CD14-positive monocyte (primary cell): ENCODE data around the gene APIP. TPM values are rescaled to one million over a fixed set of nuclear protein-coding genes. Genes with fewer than 3 reads are reported as not detected.

Source experiments
- DNase-seq, 3 donors: peaks; one replicate each; pipeline ENCODE4 v3.0.0-alpha.2; 2011 to 2022
- H2AFZ ChIP-seq: 2 replicates; pipeline ENCODE4 v1.6.0; 2012; ENCODE audit warnings: mild to moderate bottlenecking, low read depth, low read length, inconsistent platforms; ENCODE audit not compliant: insufficient read depth, poor library complexity, severe bottlenecking
- H3K27ac ChIP-seq, 2 donors: 1 replicate in 1 of 2; 2 replicates in 1 of 2; pipeline ENCODE4 v1.5.1; 2012 to 2013; ENCODE audit warnings: low read length in 2 of 2, control low read depth in 1 of 2, inconsistent platforms in 1 of 2, low read depth in 1 of 2, mild to moderate bottlenecking in 1 of 2
- H3K27me3 ChIP-seq, 2 donors: one replicate each; pipeline versions ENCODE4 v1.6.0 to v1.6.1; 2011 to 2013; ENCODE audit warnings: low read length in 2 of 2; ENCODE audit not compliant: control insufficient read depth in 2 of 2, insufficient read depth in 2 of 2
- H3K36me3 ChIP-seq, 2 donors: replicated peaks in 1 of 2; 1 replicate in 1 of 2; 2 replicates in 1 of 2; pipeline versions ENCODE4 v1.5.1 to v1.6.1; 2012 to 2013; ENCODE audit warnings: low read length in 2 of 2, control low read depth in 1 of 2, inconsistent platforms in 1 of 2, mild to moderate bottlenecking in 1 of 2; ENCODE audit not compliant: insufficient read depth in 2 of 2, control insufficient read depth in 1 of 2
- H3K4me1 ChIP-seq, 2 donors: 1 replicate in 1 of 2; 2 replicates in 1 of 2; pipeline versions ENCODE4 v1.5.1 to v1.6.1; 2012 to 2013; ENCODE audit warnings: low read length in 2 of 2, control low read depth in 1 of 2, inconsistent platforms in 1 of 2, mild to moderate bottlenecking in 1 of 2, moderate library complexity in 1 of 2; ENCODE audit not compliant: insufficient read depth in 2 of 2, control insufficient read depth in 1 of 2
- H3K4me2 ChIP-seq: replicated peaks from 2 replicates; pipeline ENCODE3; 2012; ENCODE audit warnings: low read length, moderate library complexity, mild to moderate bottlenecking; ENCODE audit not compliant: poor library complexity, severe bottlenecking; ENCODE audit errors: extremely low read depth
- H3K4me3 ChIP-seq, 3 experiments: fragments of 200-600 bp in 1 of 3; sonication (generic) in 1 of 3; replicated peaks in 1 of 3; 1 replicate in 2 of 3; 2 replicates in 1 of 3; pipeline ENCODE4 v1.5.1; 2011 to 2013; ENCODE audit warnings: low read length in 3 of 3, mild to moderate bottlenecking in 3 of 3, control low read depth in 2 of 3, low read depth in 2 of 3, inconsistent platforms in 1 of 3, moderate library complexity in 1 of 3
- H3K79me2 ChIP-seq: 2 replicates; pipeline ENCODE4 v1.6.0; 2012; ENCODE audit warnings: mild to moderate bottlenecking, control low read depth, inconsistent platforms, low read length, moderate library complexity; ENCODE audit not compliant: insufficient read depth
- H3K9ac ChIP-seq: 2 replicates; pipeline ENCODE4 v1.6.0; 2017; ENCODE audit warnings: low read length, mild to moderate bottlenecking; ENCODE audit not compliant: insufficient read depth, poor library complexity, severe bottlenecking
- H3K9me3 ChIP-seq, 2 donors: replicated peaks in 1 of 2; 1 replicate in 1 of 2; 2 replicates in 1 of 2; pipeline versions ENCODE4 v1.5.1 to v1.6.1; 2012 to 2013; ENCODE audit warnings: low read length in 2 of 2, control low read depth in 1 of 2; ENCODE audit not compliant: control insufficient read depth in 1 of 2, insufficient read depth in 1 of 2
- H4K20me1 ChIP-seq: 2 replicates; pipeline ENCODE4 v1.6.0; 2012; ENCODE audit warnings: mild to moderate bottlenecking, low read length, control low read depth, moderate library complexity; ENCODE audit not compliant: insufficient read depth
- H3K27ac Mint-ChIP-seq, 7 donors: one replicate each; pipeline ENCODE4 v1.8.0; 2020; ENCODE audit warnings: mild to moderate bottlenecking in 7 of 7, mixed read lengths in 7 of 7, moderate library complexity in 6 of 7, inconsistent platforms in 2 of 7
- H3K27me3 Mint-ChIP-seq, 3 donors: one replicate each; pipeline ENCODE4 v1.8.0; 2021 to 2022; ENCODE audit warnings: low read depth in 3 of 3, mild to moderate bottlenecking in 3 of 3, mixed read lengths in 3 of 3, moderate library complexity in 3 of 3, inconsistent platforms in 1 of 3
- H3K36me3 Mint-ChIP-seq, 2 donors: one replicate each; pipeline ENCODE4 v1.8.0; 2020; ENCODE audit warnings: mixed read lengths in 2 of 2, inconsistent platforms in 1 of 2, mild to moderate bottlenecking in 1 of 2
- H3K4me1 Mint-ChIP-seq: one replicate; pipeline ENCODE4 v1.8.0; 2020; ENCODE audit warnings: mild to moderate bottlenecking, mixed read lengths
- H3K4me3 Mint-ChIP-seq, 2 donors: one replicate each; pipeline ENCODE4 v1.8.0; 2020; ENCODE audit warnings: mild to moderate bottlenecking in 2 of 2, mixed read lengths in 2 of 2, moderate library complexity in 1 of 2
- H3K9me3 Mint-ChIP-seq, 7 donors: one replicate each; pipeline ENCODE4 v1.8.0; 2020 to 2022; ENCODE audit warnings: mixed read lengths in 7 of 7, mild to moderate bottlenecking in 6 of 7, moderate library complexity in 6 of 7, inconsistent platforms in 2 of 7
- CTCF ChIP-seq: fragments of 200-600 bp; IDR thresholded peaks from one replicate; pipeline ENCODE4 v1.8.0; 2022; ENCODE audit warnings: antibody characterized with exemption, mild to moderate bottlenecking
- WGBS: methylation state at CpG from one replicate; pipeline ENCODE4 v1.1.5; 2013; ENCODE audit warnings: missing lambda C conversion rate; ENCODE audit not compliant: insufficient coverage; 5-methylcytosine and 5-hydroxymethylcytosine counted together
- intact Hi-C, 2 donors: fragments of 100-400 bp; cut with micrococcal nuclease; formaldehyde crosslinking; loops; one replicate each; pipeline versions ENCODE4 v1.15.0 to v1.15.1; 2023
- polyA plus RNA-seq, 3 donors: library from polyadenylated mRNA; depleted of rRNA in 1 of 3; unstranded in 2 of 3; stranded (reverse) in 1 of 3; fragments of 300-500 nt in 2 of 3; fragments of >200 nt in 1 of 3; fragmentation: Illumina TruSeq in 2 of 3; gene quantifications; 1 replicate in 2 of 3; 2 replicates in 1 of 3; pipeline ENCODE4 v1.2.3, GENCODE V29; 2012 to 2021

Gene APIP
- polyA plus RNA-seq, 3 donors: 16.3 to 25.4 (median 22.9) TPM

GRCh38 chr11:34874202-34874601, 42.0 kb downstream of the APIP start:
- TF ChIP-seq CTCF: no peak
- H3K4me3 ChIP-seq: no peak overlapping the region
- no peak overlapping the region for H3K4me2 ChIP-seq
- H3K27ac ChIP-seq: no peak overlapping the region
- no peak for DNase-seq
- Mint-ChIP-seq H3K4me1 (peaks cover 3% of the 10 kb centered on the region), H3K36me3 (peaks cover 10 to 15% of the 10 kb centered on the region in 2 donors), H3K27ac (no peak overlapping the region), H3K27me3 (peaks cover 0 to 2% (median 0%) of the 10 kb centered on the region in 3 donors), H3K9me3 (peaks cover 0 to 7% (median 3%) of the 10 kb centered on the region in 7 donors), H3K4me3 (no peak overlapping the region)
- H3K27me3 ChIP-seq: no peaks in the 10 kb centered on the region
- H3K4me1 ChIP-seq: no peaks in the 10 kb centered on the region
- H3K9ac ChIP-seq: no peak overlapping the region
- H2AFZ ChIP-seq: no peak overlapping the region
- H3K79me2 ChIP-seq: no peaks in the 10 kb centered on the region
- H4K20me1 ChIP-seq: no peaks in the 10 kb centered on the region
- no peaks in the 10 kb centered on the region for H3K36me3 ChIP-seq
- WGBS: 94% methylated on average over 3 of the region's 4 CpGs
- intact Hi-C loops: no loop called here
- no peaks in the 10 kb centered on the region for H3K9me3 ChIP-seq

- Histone ChIP-seq H3K4me2 (no peak overlapping the region), H4K20me1 (no peaks in the 10 kb centered on the region), H3K79me2 (no peaks in the 10 kb centered on the region), H3K9me3 (no peaks in the 10 kb centered on the region), H3K4me1 (peaks cover 11% of the 10 kb centered on the region in 2 donors), H2AFZ (no peak overlapping the region), H3K27me3 (no peaks in the 10 kb centered on the region), H3K9ac (no peak overlapping the region), H3K36me3 (no peaks in the 10 kb centered on the region), H3K27ac (no peak overlapping the region), H3K4me3 (no peak overlapping the region)
- peaks cover 15% of the 10 kb centered on the region for H3K4me1 Mint-ChIP-seq
- peaks cover 8 to 10% of the 10 kb centered on the region in 2 donors for H3K36me3 Mint-ChIP-seq
- WGBS: 94% methylated on average over 4 of the region's 5 CpGs
- DNase-seq: no peak
- intact Hi-C loops: no loop called here
- no peak overlapping the region for H3K27ac Mint-ChIP-seq
- peaks cover 0 to 2% (median under 1%) of the 10 kb centered on the region in 3 donors for H3K27me3 Mint-ChIP-seq
- H3K4me3 Mint-ChIP-seq: no peak overlapping the region
- H3K9me3 Mint-ChIP-seq: peaks cover 0 to 7% (median 3%) of the 10 kb centered on the region in 7 donors
- no peak for TF ChIP-seq CTCF
Observed at GRCh38 chr11:34870548-34871196, 45.5 kb downstream of the APIP start.
